H9 (cell line): ENCODE measurements around the gene CASP12. TPM values are rescaled to one million over a fixed set of nuclear protein-coding genes. Genes with fewer than 3 reads are reported as not detected.

Experiments used
- DNase-seq: peaks from one replicate; pipeline ENCODE4 v3.0.0-alpha.2; 2017
- H2AFZ ChIP-seq: one replicate; pipeline ENCODE4 v1.6.1; 2013; ENCODE audit warnings: mild to moderate bottlenecking, low read length, control low read depth, moderate library complexity
- H2AK5ac ChIP-seq: 2 replicates; pipeline ENCODE4 v1.6.1; 2013; ENCODE audit warnings: low read length, control low read depth, mixed read lengths; ENCODE audit not compliant: insufficient read length
- H2BK120ac ChIP-seq: one replicate; pipeline ENCODE4 v1.6.1; 2013; ENCODE audit warnings: low read depth, mild to moderate bottlenecking, low read length, control low read depth, inconsistent platforms; ENCODE audit not compliant: poor library complexity, severe bottlenecking
- H2BK12ac ChIP-seq: 2 replicates; pipeline ENCODE4 v1.6.1; 2013; ENCODE audit warnings: low read length, control low read depth, mixed read lengths, low read depth; ENCODE audit not compliant: insufficient read length
- H2BK15ac ChIP-seq: 2 replicates; pipeline ENCODE4 v1.6.1; 2013; ENCODE audit warnings: low read depth, low read length, control low read depth
- H2BK20ac ChIP-seq: one replicate; pipeline ENCODE4 v1.6.1; 2013; ENCODE audit warnings: low read depth, mild to moderate bottlenecking, low read length, control low read depth, inconsistent platforms; ENCODE audit not compliant: poor library complexity, severe bottlenecking
- H2BK5ac ChIP-seq: 2 replicates; pipeline ENCODE4 v1.6.1; 2013; ENCODE audit warnings: low read length, control low read depth, mixed read lengths; ENCODE audit not compliant: insufficient read length
- H3K14ac ChIP-seq: 2 replicates; pipeline ENCODE4 v1.6.1; 2013; ENCODE audit warnings: low read length, control low read depth; ENCODE audit not compliant: insufficient read depth
- H3K18ac ChIP-seq: 2 replicates; pipeline ENCODE4 v1.6.1; 2013; ENCODE audit warnings: low read depth, mild to moderate bottlenecking, mixed read lengths, low read length, control low read depth; ENCODE audit not compliant: insufficient read length
- H3K23ac ChIP-seq: 2 replicates; pipeline ENCODE4 v1.6.1; 2013; ENCODE audit warnings: low read length, control low read depth, mixed read lengths, low read depth; ENCODE audit not compliant: insufficient read length
- H3K23me2 ChIP-seq: 2 replicates; pipeline ENCODE4 v1.6.1; 2013; ENCODE audit warnings: low read depth, mild to moderate bottlenecking, mixed read lengths, low read length, control low read depth; ENCODE audit not compliant: insufficient read length, poor library complexity, severe bottlenecking
- H3K27ac ChIP-seq: 2 replicates; pipeline ENCODE4 v1.5.1; 2013; ENCODE audit warnings: low read length, control low read depth, mixed read lengths, low read depth; ENCODE audit not compliant: insufficient read length
- H3K27me3 ChIP-seq: 2 replicates; pipeline ENCODE4 v1.6.1; 2013; ENCODE audit warnings: low read length, control low read depth, inconsistent platforms; ENCODE audit not compliant: insufficient read depth
- H3K4ac ChIP-seq: 2 replicates; pipeline ENCODE4 v1.6.1; 2013; ENCODE audit warnings: low read depth, mild to moderate bottlenecking, control low read depth, inconsistent platforms, low read length, moderate library complexity
- H3K4me1 ChIP-seq: 2 replicates; pipeline ENCODE4 v1.6.1; 2013; ENCODE audit warnings: low read length, control low read depth, inconsistent platforms; ENCODE audit not compliant: insufficient read depth
- H3K4me2 ChIP-seq: 2 replicates; pipeline ENCODE4 v1.6.1; 2013; ENCODE audit warnings: low read length, control low read depth, mixed read lengths; ENCODE audit not compliant: insufficient read length, insufficient read depth
- H3K56ac ChIP-seq: 2 replicates; pipeline ENCODE4 v1.6.1; 2013; ENCODE audit warnings: low read depth, mild to moderate bottlenecking, mixed read lengths, low read length, control low read depth; ENCODE audit not compliant: insufficient read length
- H3K79me1 ChIP-seq: 2 replicates; pipeline ENCODE4 v1.6.1; 2013; ENCODE audit warnings: low read depth, mild to moderate bottlenecking, moderate library complexity, low read length, control low read depth, inconsistent platforms; ENCODE audit not compliant: insufficient read depth, poor library complexity, severe bottlenecking
- H3K79me2 ChIP-seq: 2 replicates; pipeline ENCODE4 v1.6.1; 2013; ENCODE audit warnings: low read length, control low read depth, inconsistent platforms; ENCODE audit not compliant: insufficient read depth
- H3K9ac ChIP-seq: 2 replicates; pipeline ENCODE4 v1.6.1; 2013; ENCODE audit warnings: low read length, control low read depth, mixed read lengths; ENCODE audit not compliant: insufficient read length; ENCODE audit errors: extremely low read depth
- H3K9me3 ChIP-seq: one replicate; pipeline ENCODE4 v1.6.1; 2013; ENCODE audit warnings: low read depth, low read length, inconsistent platforms; ENCODE audit not compliant: control insufficient read depth
- H3T11ph ChIP-seq: one replicate; pipeline ENCODE4 v1.6.1; 2013; ENCODE audit warnings: mild to moderate bottlenecking, low read length, control low read depth, inconsistent platforms
- H4K20me1 ChIP-seq: one replicate; pipeline ENCODE4 v1.6.1; 2013; ENCODE audit not compliant: control insufficient read depth, insufficient read length, insufficient read depth
- H4K5ac ChIP-seq: 2 replicates; pipeline ENCODE4 v1.6.1; 2013; ENCODE audit warnings: low read depth, mild to moderate bottlenecking, mixed read lengths, low read length, control low read depth; ENCODE audit not compliant: insufficient read length
- H4K8ac ChIP-seq: replicated peaks from 2 replicates; pipeline ENCODE4 v1.6.1; 2013; ENCODE audit warnings: low read length, control low read depth, mixed read lengths, low read depth; ENCODE audit not compliant: insufficient read length
- H4K91ac ChIP-seq: 2 replicates; pipeline ENCODE4 v1.6.1; 2013; ENCODE audit warnings: low read depth, mild to moderate bottlenecking, moderate library complexity, mixed read lengths, low read length, control low read depth; ENCODE audit not compliant: insufficient read length
- H3K27ac Mint-ChIP-seq, 3 experiments: 2 replicates in 2 of 3; 3 replicates in 1 of 3; pipeline ENCODE4 v1.8.0; 2020 to 2021; ENCODE audit warnings: mixed read lengths in 3 of 3, mild to moderate bottlenecking in 1 of 3, moderate library complexity in 1 of 3
- H3K27me3 Mint-ChIP-seq: 2 replicates; pipeline ENCODE4 v1.8.0; 2021; ENCODE audit warnings: low read depth, mild to moderate bottlenecking, moderate library complexity, mixed read lengths
- H3K36me3 Mint-ChIP-seq, 3 experiments: 2 replicates in 2 of 3; 3 replicates in 1 of 3; pipeline ENCODE4 v1.8.0; 2020 to 2021; ENCODE audit warnings: low read depth in 3 of 3, mixed read lengths in 3 of 3; ENCODE audit not compliant: insufficient read depth in 1 of 3
- H3K4me1 Mint-ChIP-seq, 2 experiments: 2 replicates each; pipeline ENCODE4 v1.8.0; 2020; ENCODE audit warnings: mixed read lengths in 2 of 2
- H3K4me3 Mint-ChIP-seq, 2 experiments: 2 replicates in 1 of 2; 3 replicates in 1 of 2; pipeline ENCODE4 v1.8.0; 2020 to 2021; ENCODE audit warnings: mild to moderate bottlenecking in 2 of 2, mixed read lengths in 2 of 2, moderate library complexity in 1 of 2
- H3K9me3 Mint-ChIP-seq, 2 experiments: 2 replicates in 1 of 2; 3 replicates in 1 of 2; pipeline ENCODE4 v1.8.0; 2020; ENCODE audit warnings: mild to moderate bottlenecking in 2 of 2, mixed read lengths in 2 of 2, moderate library complexity in 1 of 2
- CTCF ChIP-seq: fragments of 200-600 bp; sonication (generic); conservative IDR thresholded peaks from 3 replicates; pipeline ENCODE4 v1.8.0; 2021; ENCODE audit warnings: antibody characterized with exemption, mild to moderate bottlenecking
- WGBS: extraction: QIAGEN DNeasy Blood & Tissue Kit; methylation state at CpG from one replicate; pipeline ENCODE4 v1.1.7; 2013; ENCODE audit warnings: missing lambda C conversion rate, low lambda C conversion rate, mixed read lengths; ENCODE audit not compliant: insufficient read length; ENCODE audit errors: extremely low coverage; 5-methylcytosine and 5-hydroxymethylcytosine counted together
- total RNA-seq: library from RNA; stranded (reverse); gene quantifications from 2 replicates; pipeline ENCODE4 v1.2.1, GENCODE V29; 2021

CASP12 gene
- total RNA-seq, 1 experiment from 2014 or later: not detected

- DNase-seq: no peak
- H3K79me2 ChIP-seq: no peaks in the 10 kb centered on the region
- H3K79me1 ChIP-seq: no peaks in the 10 kb centered on the region
- Mint-ChIP-seq H3K27me3 (no peaks in the 10 kb centered on the region), H3K9me3 (no peaks in the 10 kb centered on the region; a peak in 1 of 5 replicates), H3K36me3 (no peaks in the 10 kb centered on the region), H3K27ac (peak overlapping the region in 2 of 3 experiments; percentile 8 to 31; a peak in 3 of 7 replicates), H3K4me1 (peaks cover 20 to 30% of the 10 kb centered on the region in 2 experiments), H3K4me3 (no peak overlapping the region)
- H3T11ph ChIP-seq: no peak overlapping the region
- H4K5ac ChIP-seq: no peak overlapping the region
- H3K9me3 ChIP-seq: no peaks in the 10 kb centered on the region
- H2BK20ac ChIP-seq: no peak overlapping the region
- no peaks in the 10 kb centered on the region for H4K20me1 ChIP-seq
- H3K27ac ChIP-seq: no peak overlapping the region
- H3K18ac ChIP-seq: no peak overlapping the region
- H4K91ac ChIP-seq: no peak overlapping the region
- H2BK15ac ChIP-seq: no peak overlapping the region
- H2BK5ac ChIP-seq: no peak overlapping the region
- H3K27me3 ChIP-seq: no peaks in the 10 kb centered on the region
- no CpG with 5 or more reads among the region's 2 CpGs for WGBS
- no peak overlapping the region for H3K4ac ChIP-seq
- no peak overlapping the region for H2BK120ac ChIP-seq
- H3K23ac ChIP-seq: no peak overlapping the region
- H4K8ac ChIP-seq: no peak overlapping the region
- TF ChIP-seq CTCF: no peak
- H2BK12ac ChIP-seq: no peak overlapping the region
- H2AFZ ChIP-seq: no peak overlapping the region
- H2AK5ac ChIP-seq: no peak overlapping the region
- H3K9ac ChIP-seq: no peak overlapping the region
- H3K56ac ChIP-seq: no peak overlapping the region
- H3K4me2 ChIP-seq: no peak overlapping the region
- peaks cover 6% of the 10 kb centered on the region; the same call in 1 of the 2 replicates for H3K4me1 ChIP-seq
- no peak overlapping the region for H3K14ac ChIP-seq
- no peaks in the 10 kb centered on the region for H3K23me2 ChIP-seq
Measured at GRCh38 chr11:104895634-104896033, 2.6 kb downstream of the CASP12 start.
